HepG2 (cell line): ENCODE results near the gene GATM. TPM values are rescaled to one million over a fixed set of nuclear protein-coding genes. Genes with fewer than 3 reads are reported as not detected.

Experiments used
- FOSL1 ChIP-seq: sonication (generic); formaldehyde crosslinking; IDR thresholded peaks from 2 replicates; pipeline ENCODE4 v1.9.0; 2021; ENCODE audit warnings: missing genetic modification reagents, borderline replicate concordance
- HOMEZ ChIP-seq: IDR thresholded peaks from 2 replicates; pipeline ENCODE4 v1.6.1; 2016; ENCODE audit warnings: low read depth
- KAT7 ChIP-seq: IDR thresholded peaks from 2 replicates; pipeline ENCODE4 v1.6.1; 2018; ENCODE audit warnings: borderline replicate concordance, missing compliant biosample characterization
- MTF1 ChIP-seq: sonication (generic); formaldehyde crosslinking; IDR thresholded peaks from 2 replicates; pipeline ENCODE4 v1.5.0; 2020; ENCODE audit warnings: missing genetic modification reagents
- NFYC ChIP-seq: IDR thresholded peaks from 2 replicates; pipeline ENCODE4 v1.6.1; 2016; ENCODE audit warnings: missing genetic modification reagents, missing compliant biosample characterization
- SRF ChIP-seq: IDR thresholded peaks from 2 replicates; pipeline ENCODE4 v1.6.1; 2011; ENCODE audit warnings: mild to moderate bottlenecking, low read depth, low read length, moderate library complexity
- TARDBP ChIP-seq: sonication (generic); formaldehyde crosslinking; IDR thresholded peaks from 2 replicates; pipeline ENCODE4 v1.8.0; 2022; ENCODE audit warnings: mild to moderate bottlenecking, missing genetic modification reagents
- TEAD2 ChIP-seq: sonication (generic); formaldehyde crosslinking; IDR thresholded peaks from 2 replicates; pipeline ENCODE4 v1.9.0; 2021; ENCODE audit warnings: missing genetic modification reagents
- ZBTB20 ChIP-seq: sonication (generic); formaldehyde crosslinking; IDR thresholded peaks from 2 replicates; pipeline ENCODE4 v1.8.1; 2023; ENCODE audit warnings: missing genetic modification reagents, low read depth, mild to moderate bottlenecking, borderline replicate concordance
- ZNF121 ChIP-seq: sonication (generic); formaldehyde crosslinking; IDR thresholded peaks from 2 replicates; pipeline ENCODE4 v1.5.0; 2020; ENCODE audit warnings: mild to moderate bottlenecking, missing genetic modification reagents
- ZNF253 ChIP-seq: sonication (generic); formaldehyde crosslinking; IDR thresholded peaks from 2 replicates; pipeline ENCODE4 v1.8.0; 2022; ENCODE audit warnings: mild to moderate bottlenecking, missing genetic modification reagents, borderline replicate concordance
- ZNF337 ChIP-seq: sonication (generic); formaldehyde crosslinking; IDR thresholded peaks from 2 replicates; pipeline ENCODE4 v1.5.1; 2020; ENCODE audit warnings: missing genetic modification reagents, low read depth, mild to moderate bottlenecking, borderline replicate concordance
- ZNF33A ChIP-seq: sonication (generic); formaldehyde crosslinking; IDR thresholded peaks from 2 replicates; pipeline ENCODE4 v1.5.1; 2020; ENCODE audit warnings: missing genetic modification reagents, mild to moderate bottlenecking, moderate library complexity, borderline replicate concordance
- ZNF33B ChIP-seq: sonication (generic); formaldehyde crosslinking; IDR thresholded peaks from 2 replicates; pipeline ENCODE4 v1.5.1; 2020; ENCODE audit warnings: mild to moderate bottlenecking, missing genetic modification reagents
- ZNF383 ChIP-seq: sonication (generic); formaldehyde crosslinking; IDR thresholded peaks from 2 replicates; pipeline ENCODE4 v1.4.0; 2020; ENCODE audit warnings: missing genetic modification reagents, mild to moderate bottlenecking, borderline replicate concordance
- ZNF567 ChIP-seq: sonication (generic); formaldehyde crosslinking; IDR thresholded peaks from 2 replicates; pipeline ENCODE4 v1.8.1; 2023; ENCODE audit warnings: mild to moderate bottlenecking, missing genetic modification reagents, borderline replicate concordance
- ZNF574 ChIP-seq: sonication (generic); formaldehyde crosslinking; IDR thresholded peaks from 2 replicates; pipeline ENCODE4 v1.4.0; 2020; ENCODE audit warnings: missing genetic modification reagents
- ZNF878 ChIP-seq: sonication (generic); formaldehyde crosslinking; IDR thresholded peaks from 2 replicates; pipeline ENCODE4 v1.8.1; 2023; ENCODE audit warnings: mild to moderate bottlenecking, missing genetic modification reagents, moderate library complexity
- ZSCAN31 ChIP-seq: sonication (generic); formaldehyde crosslinking; IDR thresholded peaks from 2 replicates; pipeline ENCODE4 v1.5.0; 2020; ENCODE audit warnings: low read depth, mild to moderate bottlenecking, missing genetic modification reagents
- polyA plus RNA-seq, 8 experiments: library from polyadenylated mRNA; depleted of rRNA in 3 of 8; stranded (reverse) in 7 of 8; unstranded in 1 of 8; fragments of >200 nt; fragmentation: Illumina TruSeq in 4 of 8; extraction: Trizol in 4 of 8; gene quantifications; 2 replicates each; pipeline versions ENCODE4 v1.2.1 to v1.2.3, GENCODE V29; 2011 to 2016; ENCODE audit warnings: low read depth in 4 of 8, missing spikeins in 1 of 8, mixed read lengths in 1 of 8; ENCODE audit not compliant: insufficient read depth in 1 of 8
- total RNA-seq, 5 experiments: library from RNA; depleted of rRNA; stranded (reverse); fragments of >200 nt; fragmentation: Illumina TruSeq; extraction: Trizol; gene quantifications; 2 replicates each; pipeline ENCODE4 v1.2.3, GENCODE V29; 2016; ENCODE audit warnings: low read depth in 1 of 5
- TF ChIP-seq, protein P1 (sequence below): sonication (generic); formaldehyde crosslinking; IDR thresholded peaks from 2 replicates; pipeline ENCODE4 v1.4.0; 2020; ENCODE audit warnings: missing genetic modification reagents, borderline replicate concordance
- TF ChIP-seq, protein P2 (sequence below): sonication (generic); formaldehyde crosslinking; IDR thresholded peaks from 2 replicates; pipeline ENCODE4 v1.5.1; 2020; ENCODE audit warnings: mild to moderate bottlenecking, missing genetic modification reagents, borderline replicate concordance

GATM gene
- total and polyA plus RNA-seq, 2 of the 13 experiments (the other 11 are each of a cell fraction or from before 2014, with no cell fraction given) = 2.1 to 16.8 TPM

GRCh38 chr15:45402162-45402954 lies 24.0 kb upstream of the GATM start (continued):
- TF ChIP-seq, protein P1, sequence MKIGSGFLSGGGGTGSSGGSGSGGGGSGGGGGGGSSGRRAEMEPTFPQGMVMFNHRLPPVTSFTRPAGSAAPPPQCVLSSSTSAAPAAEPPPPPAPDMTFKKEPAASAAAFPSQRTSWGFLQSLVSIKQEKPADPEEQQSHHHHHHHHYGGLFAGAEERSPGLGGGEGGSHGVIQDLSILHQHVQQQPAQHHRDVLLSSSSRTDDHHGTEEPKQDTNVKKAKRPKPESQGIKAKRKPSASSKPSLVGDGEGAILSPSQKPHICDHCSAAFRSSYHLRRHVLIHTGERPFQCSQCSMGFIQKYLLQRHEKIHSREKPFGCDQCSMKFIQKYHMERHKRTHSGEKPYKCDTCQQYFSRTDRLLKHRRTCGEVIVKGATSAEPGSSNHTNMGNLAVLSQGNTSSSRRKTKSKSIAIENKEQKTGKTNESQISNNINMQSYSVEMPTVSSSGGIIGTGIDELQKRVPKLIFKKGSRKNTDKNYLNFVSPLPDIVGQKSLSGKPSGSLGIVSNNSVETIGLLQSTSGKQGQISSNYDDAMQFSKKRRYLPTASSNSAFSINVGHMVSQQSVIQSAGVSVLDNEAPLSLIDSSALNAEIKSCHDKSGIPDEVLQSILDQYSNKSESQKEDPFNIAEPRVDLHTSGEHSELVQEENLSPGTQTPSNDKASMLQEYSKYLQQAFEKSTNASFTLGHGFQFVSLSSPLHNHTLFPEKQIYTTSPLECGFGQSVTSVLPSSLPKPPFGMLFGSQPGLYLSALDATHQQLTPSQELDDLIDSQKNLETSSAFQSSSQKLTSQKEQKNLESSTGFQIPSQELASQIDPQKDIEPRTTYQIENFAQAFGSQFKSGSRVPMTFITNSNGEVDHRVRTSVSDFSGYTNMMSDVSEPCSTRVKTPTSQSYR (CRISPR knock-in tag) = no peak
- TF ChIP-seq ZNF878 (CRISPR knock-in tag) = no peak
- TF ChIP-seq, protein P2, sequence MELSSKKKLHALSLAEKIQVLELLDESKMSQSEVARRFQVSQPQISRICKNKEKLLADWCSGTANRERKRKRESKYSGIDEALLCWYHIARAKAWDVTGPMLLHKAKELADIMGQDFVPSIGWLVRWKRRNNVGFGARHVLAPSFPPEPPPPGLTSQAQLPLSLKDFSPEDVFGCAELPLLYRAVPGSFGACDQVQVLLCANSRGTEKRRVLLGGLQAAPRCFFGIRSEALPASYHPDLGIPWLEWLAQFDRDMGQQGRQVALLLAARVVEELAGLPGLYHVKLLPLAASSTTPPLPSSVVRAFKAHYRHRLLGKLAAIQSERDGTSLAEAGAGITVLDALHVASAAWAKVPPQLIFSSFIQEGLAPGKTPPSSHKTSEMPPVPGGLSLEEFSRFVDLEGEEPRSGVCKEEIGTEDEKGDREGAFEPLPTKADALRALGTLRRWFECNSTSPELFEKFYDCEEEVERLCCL = peak; percentile 57; the same call in 1 of the 2 replicates
- TF ChIP-seq ZNF567 (CRISPR knock-in tag) = no peak
- no peak for TF ChIP-seq ZNF33A
- no peak for TF ChIP-seq SRF
- TF ChIP-seq ZBTB20 (CRISPR knock-in tag) = 0 out of 2 replicates have a peak, but pooled peaks have one; percentile 50
- peak; percentile 87 for TF ChIP-seq TARDBP
- TF ChIP-seq ZNF337 (CRISPR knock-in tag) = no peak
- no peak for TF ChIP-seq ZNF33B (CRISPR knock-in tag)
- no peak; the same call in 1 of the 2 replicates for TF ChIP-seq TEAD2 (CRISPR knock-in tag)
- TF ChIP-seq ZNF574 (CRISPR knock-in tag) = peak; percentile 91
- no peak for TF ChIP-seq ZNF383 (CRISPR knock-in tag)
- peak; percentile 93; the same call in 1 of the 2 replicates for TF ChIP-seq KAT7 (CRISPR knock-in tag)
- TF ChIP-seq HOMEZ (CRISPR knock-in tag) = peak; percentile 31; the same call in 1 of the 2 replicates
- 0 out of 2 replicates have a peak, but pooled peaks have one; percentile 19 for TF ChIP-seq FOSL1 (CRISPR knock-in tag)
- no peak for TF ChIP-seq MTF1
- peak; percentile 87; the same call in 1 of the 2 replicates for TF ChIP-seq ZSCAN31 (CRISPR knock-in tag)
- no peak for TF ChIP-seq ZNF121
- TF ChIP-seq NFYC (CRISPR knock-in tag) = peak; percentile 97
- TF ChIP-seq ZNF253 (CRISPR knock-in tag) = no peak
